ENCODE results near the gene EN2.

EN2 gene

DNA sequence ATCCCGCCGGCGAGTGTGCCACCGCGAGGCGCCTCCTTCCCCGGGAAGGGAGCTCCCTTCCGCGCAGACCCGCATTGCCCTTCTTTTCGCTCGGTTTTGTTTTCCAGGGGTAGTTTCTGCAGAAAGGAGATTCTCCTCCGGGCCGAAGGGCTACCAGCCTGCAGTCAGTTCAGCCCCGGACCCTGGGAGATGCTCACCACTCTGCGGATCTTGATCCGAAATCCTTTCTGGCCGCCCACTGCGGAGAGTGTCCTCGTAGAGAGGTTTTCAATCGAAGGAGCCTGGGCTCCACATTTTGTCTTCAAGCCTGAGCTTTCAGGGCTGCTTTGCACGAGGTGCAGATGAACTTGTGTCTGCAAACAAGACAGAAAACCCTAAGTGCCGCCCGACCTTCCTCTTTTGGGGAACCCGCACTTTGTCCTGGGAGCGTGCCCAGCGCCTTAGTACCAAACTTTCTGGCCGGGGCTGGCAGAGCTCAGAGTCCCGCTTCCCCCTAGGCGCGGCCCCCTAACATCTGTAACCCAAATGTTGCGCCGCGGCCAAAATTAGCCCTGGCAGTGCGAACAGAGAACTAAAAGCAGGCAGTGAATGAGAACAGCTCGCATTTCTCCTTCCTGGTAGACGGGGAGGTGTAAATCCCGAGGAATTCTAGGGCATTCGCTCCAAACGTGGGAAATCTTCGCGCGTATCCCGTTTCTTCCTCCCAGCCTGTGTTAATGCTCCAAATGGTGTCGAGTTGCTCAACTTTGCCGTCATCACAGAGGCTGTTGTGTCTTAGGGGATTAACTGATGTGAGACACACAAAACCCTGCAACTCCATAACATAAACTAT is 6.7 kb upstream of the EN2 start:
- DNase-seq (ENCODE audit: low read depth, low spot score), result no peak

DNA sequence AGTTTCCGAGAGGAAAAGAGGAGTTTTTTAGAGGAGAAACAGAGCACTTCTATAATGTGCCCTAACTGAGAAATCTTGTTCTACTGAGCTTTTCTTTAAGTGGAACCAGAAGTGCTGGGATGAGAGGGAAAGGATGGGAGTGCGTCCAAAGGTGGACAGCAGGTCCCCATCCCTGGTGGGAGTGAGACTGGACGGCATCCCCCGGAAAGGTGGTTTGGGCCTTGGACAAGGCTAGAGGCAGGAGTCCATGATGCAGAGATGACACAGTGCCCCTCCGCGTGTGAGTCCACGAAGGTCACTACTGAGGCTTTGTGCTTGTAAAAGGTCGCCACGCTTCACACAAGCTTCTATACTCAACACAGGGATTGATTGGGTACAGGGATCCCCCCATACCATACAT is 6.1 kb upstream of the EN2 start:
- DNase-seq (ENCODE audit: low read depth, low spot score), result no peak

DNA sequence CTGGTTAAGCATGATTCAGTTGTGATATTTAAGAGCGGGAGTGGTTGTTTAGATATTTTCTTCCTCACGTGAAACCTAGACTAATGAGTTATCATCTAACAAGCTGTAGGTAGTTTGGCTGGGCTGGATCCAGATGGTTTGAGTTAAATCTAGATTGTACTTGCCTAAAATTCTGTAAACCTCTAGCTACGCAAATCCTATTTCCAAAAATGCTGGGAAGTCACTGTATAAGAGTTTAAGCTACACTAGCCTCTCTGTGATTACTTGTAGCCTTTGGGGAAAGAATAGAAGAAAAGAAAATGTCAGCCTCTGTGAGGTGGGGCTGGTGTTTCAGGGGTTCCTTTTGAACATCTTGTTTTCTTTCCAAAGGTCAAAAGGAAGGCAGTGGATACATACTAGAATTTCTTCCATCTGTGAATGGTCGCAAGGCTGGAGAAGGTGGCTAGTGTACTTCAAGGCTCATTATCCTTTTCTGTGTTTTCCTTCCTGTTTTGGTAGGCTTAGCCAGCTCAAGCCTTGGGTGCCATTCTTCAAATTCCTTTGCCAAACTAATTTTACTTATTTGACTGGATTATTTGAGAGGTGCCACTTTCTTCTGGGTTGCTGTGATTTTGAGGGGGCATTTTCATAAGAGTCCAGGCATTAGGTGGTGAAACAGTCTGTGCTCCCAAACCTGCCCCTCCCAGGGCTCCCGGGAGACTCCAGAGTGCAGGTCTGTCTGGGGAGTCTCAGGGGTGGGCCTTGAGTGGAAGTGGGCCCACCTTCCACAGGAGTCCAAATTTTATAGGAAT is 5.2 kb upstream of the EN2 start:
- no peak for DNase-seq (ENCODE audit: low read depth, low spot score)

DNA sequence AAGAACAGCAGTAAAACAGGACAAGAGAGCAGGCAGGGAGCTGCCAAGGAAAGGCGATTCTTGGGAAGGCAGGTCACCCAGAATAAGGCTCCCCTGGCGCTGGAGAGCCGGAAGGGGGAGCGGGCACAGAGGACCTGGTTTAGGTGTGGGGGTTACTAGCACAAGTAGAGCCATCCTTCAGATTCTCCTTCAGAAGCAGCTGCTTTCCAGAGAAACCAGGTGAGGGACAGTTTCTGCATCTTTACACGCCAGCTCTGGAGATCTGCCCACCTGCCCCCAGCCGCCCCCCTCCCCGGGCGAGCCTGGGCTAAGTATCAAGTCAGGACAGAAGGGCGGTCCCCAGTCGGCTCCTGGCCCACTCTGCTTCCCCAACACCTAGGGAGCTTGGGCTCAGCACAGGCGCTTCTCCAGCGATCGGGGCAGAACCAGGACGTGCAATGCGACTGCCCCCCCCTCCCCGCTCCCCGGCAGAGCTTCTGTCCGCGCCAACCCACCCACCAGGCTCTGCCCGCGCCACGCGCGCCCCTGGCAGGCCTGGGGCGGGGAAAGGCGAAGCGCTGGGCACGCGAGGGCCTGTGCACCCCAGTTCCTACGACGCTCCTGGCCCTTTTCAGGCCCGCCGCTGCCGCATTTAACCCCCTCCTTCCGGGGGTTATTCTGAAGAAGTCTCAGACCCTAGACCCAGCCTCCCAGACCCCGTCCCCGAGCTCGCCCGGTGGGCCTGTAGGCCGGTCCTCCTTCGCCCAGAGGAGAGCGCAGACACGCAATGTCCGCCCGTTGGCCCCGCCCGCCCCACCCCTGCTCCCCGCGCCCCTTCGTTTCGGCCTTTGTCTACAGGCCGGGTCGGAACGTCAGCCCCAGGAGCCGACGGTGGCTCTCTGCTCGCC is 4.4 kb upstream of the EN2 start:
- DNase-seq (ENCODE audit: low read depth, low spot score), result no peak

DNA sequence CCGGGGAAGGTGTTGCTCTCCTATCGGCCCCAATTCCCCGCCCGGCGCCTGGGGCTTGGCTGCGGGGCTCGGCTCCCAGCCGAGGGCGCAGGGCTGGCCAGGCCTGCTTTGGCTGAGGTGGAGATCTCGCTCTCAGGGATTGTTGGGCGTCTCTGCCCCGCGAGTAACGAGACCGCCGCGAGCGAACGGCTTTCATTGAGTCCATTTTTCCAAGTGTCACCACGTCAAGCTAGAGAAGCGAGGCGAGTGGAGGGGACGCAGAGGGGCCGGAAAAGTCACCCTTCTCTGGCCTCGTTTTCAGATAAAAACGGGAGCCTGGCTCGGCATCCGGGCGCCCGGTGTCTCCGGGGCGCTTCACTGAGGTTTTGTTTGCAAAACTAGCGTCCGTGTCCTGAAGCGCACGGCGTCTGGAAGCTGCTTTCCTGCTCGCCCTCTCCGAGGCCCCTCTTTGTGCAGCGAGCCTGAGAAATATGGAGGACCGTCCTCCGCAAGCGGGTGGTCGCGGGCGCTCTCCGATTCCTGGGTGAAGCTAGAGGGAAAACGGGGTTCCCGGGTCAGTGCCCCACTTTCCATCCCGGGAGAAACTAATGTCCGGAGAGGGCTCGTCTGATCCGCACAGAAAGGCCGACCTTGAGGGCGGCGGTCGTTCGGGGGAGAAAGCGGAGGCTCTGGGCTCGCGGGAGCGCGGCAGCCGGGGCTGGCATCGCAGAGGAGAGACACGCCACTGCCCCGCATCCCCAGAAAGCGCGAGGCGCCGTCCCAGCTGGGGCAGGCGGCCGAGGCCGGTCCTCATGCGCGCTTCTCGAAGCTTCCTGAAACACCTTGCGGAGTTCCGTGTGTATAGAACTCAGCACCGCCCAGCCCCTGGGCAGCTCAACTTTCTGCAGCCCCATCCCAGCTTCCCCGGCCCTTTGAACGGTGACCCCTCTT is 3.5 kb upstream of the EN2 start:
- DNase-seq (ENCODE audit: low read depth, low spot score), result no peak

DNA sequence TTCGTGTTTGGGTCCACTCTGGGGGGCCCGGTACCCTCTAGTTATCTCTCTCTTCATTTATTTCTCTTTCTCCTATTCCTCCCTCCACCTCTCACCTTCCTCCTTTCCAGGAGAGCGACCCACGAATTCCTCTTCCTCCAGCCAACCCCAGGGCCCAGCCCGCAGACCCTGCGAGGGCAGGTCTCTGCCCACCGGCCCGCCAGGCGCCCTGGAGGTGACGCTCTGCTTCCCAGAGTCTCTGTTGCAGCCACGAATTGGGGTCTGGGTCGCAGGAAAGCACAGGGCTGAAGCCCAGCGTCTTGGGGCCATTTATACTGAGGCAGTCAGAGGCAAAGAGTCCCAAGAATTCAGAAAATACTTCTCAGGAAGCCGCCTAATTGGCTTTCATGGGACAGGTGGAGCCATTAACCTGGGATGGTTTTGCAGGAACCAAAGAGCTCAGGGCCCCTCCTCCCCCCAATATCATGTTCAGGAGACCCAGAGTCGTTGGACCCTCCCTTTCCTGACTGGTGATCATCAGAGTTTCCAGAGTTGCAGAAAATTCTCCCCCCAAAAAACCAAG is 2.7 kb upstream of the EN2 start:
- no peak for DNase-seq (ENCODE audit: low read depth, low spot score)

DNA sequence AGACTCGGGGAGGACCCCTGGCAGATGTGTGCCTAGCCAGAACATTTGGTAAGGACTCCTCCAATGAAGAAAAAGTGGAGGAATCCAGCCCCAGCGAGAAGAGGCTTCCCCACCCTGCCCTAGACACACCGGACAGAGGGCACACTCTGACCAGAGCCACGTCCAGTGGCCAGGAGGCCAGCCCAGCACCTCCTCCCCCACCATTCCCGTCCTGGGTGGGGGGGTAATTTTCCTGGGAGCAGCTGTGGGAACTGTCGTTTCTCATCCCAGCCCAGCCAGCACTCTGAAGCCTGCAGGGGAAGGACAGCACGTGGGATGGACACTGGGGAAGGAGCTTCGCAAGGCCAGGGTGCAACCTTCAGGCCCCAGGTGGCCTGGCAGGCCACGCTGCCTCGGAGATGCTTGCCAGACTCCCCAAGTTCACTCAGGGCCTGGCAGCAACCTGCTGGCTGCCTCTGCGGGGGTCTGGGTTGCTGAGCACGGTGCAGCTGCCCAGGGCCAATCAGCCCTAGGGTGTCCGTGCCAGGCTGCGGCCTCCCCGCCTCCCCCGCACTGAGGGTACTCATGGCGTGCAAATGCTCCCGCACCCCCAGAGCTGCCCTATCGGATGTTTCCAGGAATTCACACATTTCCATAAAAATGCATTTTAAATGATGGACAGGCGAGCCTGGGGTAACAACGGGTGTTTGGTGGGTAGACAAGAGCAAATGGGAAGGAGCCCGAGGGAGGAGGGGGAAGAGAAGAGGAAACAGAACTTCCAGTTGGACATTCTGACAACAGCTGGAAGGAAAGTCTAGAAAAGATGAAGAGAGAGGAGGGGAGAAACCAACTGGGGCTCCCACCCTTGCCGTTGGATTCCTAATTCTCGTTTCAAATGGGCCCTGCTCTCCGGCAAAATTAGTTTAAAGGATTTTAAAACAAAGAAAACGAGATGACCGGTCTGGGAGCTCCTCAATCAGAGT is 1.9 kb upstream of the EN2 start:
- DNase-seq (ENCODE audit: low read depth, low spot score), result no peak

DNA sequence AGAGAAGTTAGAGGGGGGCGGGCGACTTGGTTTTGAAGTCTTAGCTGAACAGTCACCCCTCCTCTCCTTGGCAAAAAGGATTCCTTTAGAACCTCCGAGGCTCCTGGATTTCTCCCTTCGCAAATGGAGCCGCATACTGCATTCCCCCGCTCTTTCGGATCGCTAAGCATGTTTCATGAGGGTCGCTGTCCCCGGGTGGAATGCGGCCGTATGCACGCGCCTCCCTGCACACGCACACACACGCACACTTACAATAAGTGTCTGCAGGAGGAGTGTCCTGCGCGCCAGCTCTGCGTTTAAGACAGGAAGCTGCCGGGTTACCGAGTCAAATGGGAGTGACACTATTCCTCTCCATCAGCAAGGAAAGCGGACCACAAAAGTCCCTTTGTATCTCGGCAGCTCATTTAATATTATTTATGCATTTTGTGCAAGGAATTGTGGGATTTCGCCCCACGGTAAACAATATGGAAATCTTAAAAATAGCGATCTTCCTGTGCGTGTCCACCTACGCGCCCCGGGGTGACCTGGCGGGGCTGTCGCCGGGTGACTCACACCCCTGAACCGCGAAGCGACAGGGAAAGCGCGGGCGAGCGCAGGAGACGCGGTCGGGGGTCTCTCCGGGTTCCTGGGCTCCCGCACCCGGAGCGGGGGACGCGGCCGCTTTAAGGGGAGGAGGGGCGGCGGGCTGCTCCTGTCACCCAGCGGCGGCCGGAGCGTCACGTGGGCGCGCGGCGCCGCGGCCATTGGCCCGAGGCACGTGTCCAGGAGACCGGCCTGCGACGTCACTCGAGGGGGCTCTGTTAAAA is 988 bp upstream of the EN2 start:
- DNase-seq (ENCODE audit: low read depth, low spot score), result peak; percentile 78

DNA sequence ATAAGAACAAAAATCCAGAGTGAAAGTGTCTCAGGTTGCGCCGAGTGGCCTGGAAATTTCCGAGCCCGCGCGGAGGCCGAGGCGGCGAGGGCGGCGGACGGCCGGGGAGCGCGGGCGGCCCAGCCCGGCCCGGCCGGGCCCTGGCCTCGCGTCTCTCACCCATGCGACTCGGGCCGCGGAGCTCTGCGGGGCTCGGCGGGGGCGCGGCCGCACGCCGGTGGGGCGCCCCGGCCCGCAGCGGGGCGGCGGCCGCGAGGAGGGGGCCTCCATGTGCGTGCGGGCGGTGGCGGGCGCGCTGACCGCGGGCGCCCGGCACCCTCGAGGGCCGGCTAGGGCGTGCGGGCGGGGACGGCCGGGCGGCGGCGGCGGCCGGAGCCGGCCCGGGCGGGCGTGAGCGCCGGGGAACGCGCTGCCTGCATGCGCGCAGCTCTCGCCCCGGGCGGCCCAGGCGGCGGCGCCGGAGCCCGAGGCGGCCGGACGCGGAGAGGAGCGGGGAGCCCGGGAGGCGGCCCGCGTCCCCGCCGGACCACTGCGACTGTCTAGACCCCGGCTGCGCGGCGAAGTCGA is 302 bp upstream of the EN2 start:
- DNase-seq (ENCODE audit: low read depth, low spot score), result no peak

DNA sequence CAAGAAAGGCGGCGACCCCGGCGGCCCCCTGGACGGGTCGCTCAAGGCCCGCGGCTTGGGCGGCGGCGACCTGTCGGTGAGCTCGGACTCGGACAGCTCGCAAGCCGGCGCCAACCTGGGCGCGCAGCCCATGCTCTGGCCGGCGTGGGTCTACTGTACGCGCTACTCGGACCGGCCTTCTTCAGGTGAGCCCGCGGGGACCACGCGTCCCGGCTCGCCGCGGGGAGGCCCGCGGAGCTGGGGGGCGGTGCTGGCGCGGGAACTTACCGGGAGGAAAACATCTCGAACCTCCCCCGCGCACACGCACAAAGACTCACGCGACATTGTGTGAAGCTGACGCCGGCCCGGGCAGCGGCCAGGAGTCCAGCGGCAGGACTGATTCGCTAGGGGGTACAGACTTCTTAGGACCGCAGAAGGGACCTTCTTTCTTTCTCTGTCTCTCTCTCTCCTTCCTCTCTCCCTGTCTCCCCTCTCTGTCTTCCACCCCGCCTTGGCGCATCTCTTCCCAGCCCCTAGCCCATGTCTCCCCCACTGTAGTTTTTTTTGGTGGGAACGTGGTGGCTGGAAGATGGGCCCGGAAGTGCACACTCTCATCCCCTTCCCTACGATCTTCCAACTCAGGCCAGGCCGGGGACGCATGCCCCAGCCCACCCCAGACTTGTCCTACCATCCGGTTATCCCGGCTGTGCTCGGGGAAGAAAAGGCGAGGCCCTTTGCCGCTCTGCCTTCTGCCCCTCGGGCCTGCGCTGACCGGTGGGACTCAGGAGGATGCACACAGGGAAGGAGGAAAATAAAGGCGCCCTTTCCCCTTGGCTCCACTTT is 1.2 kb downstream of the EN2 start:
- no peak for DNase-seq (ENCODE audit: low read depth, low spot score)

DNA sequence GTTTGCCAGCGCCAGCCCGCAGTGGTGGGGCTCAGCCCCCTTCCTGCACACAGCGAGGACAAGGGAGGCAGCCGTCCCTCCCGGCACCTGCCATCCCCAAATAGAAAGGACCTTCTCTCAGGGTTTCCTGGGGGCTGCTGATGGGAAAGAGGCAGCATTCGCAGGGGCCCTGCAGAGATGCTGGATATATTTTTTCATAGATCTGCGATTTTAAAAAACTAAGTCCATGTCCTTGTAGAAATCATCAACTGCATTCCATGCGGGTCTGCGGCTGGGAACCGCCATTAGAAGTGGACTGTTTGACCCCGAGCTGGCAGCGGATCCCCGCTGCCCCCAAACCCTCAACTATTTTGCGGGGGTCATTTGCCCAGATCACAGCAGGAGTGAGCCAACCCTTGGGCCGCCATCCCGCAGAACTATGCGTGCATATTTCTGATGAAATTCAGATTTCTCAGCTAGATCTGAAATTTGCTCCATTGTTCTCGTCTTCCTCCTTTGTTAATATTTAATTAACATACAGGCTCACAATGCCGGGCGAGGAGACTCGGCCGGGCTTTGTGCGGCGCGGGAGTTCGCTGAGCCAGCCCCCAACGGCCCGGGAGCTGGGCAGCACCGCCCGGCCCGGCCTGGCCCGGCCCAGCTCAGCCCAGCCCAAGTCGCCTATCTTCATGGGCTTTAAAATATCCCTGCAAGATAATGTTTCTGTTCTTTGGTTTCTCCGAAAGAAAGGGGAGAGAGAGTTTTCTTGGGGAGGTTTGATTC is 2.0 kb downstream of the EN2 start:
- DNase-seq (ENCODE audit: low read depth, low spot score), result no peak

DNA sequence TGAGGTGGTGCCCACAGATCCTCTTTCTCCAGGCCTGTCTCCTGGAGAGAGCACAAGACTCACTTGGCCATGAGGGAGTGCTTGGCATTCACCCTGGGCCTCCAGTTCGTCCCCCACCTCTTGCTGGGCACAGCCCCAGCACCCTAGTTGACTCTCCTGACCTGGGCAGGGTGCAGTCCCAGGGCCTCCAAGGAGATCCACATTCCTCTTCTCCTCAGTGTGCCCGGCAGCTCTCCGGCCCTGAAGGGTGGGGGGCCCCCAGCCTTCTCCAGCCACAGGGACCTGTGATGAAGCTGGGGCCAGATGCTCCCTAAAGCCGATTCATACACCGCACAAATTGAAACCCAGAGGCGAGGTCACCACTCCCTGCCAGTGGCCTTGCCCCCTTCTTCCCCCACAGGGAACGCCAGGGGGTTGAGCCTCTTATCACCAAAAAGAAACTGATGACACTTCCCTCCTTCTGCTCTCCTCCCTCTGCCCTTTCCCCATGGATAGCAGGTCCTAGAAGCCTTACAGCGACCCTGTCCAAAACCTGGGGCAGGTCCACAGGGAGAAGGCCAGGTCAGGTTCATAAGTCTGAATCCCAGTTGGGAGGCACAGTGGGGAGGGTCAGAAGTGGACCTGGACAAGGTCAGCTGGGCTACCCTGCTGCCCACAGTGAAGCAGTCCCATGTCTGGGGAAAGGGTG is 3.1 kb downstream of the EN2 start:
- DNase-seq (ENCODE audit: low read depth, low spot score), result no peak

DNA sequence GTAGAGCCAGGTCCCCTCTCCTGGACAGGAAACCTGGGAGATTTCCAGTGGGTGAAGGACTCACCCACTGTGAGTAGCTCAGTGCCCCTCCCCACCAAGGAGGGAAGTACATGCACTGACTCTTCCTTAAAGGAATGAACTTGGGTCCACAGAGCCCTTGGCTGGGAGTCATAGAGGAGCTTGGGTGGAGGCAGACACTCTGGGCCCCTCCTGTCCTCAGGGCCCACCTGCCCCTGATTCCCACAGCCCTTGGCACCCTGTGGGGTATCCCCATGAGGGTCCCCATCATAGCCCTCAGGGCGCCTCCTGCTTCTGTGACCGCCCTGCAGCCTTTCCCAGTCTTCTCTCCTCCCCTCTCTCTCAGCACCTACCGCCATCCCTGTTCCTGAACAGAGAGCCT is 3.7 kb downstream of the EN2 start:
- no peak for DNase-seq (ENCODE audit: low read depth, low spot score)

DNA sequence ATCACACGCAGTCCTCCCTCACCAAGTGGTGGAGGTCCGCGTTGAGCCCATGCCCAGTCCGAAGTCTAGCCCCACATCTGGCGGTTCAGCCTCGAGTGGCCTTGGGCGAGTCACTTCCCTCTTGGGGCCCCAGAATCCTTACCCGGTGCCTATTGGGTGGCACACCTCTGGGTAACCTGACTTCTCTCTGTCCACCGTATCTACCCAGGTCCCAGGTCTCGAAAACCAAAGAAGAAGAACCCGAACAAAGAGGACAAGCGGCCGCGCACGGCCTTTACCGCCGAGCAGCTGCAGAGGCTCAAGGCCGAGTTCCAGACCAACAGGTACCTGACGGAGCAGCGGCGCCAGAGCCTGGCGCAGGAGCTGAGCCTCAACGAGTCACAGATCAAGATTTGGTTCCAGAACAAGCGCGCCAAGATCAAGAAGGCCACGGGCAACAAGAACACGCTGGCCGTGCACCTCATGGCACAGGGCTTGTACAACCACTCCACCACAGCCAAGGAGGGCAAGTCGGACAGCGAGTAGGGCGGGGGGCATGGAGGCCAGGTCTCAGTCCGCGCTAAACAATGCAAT is 4.3 kb downstream of the EN2 start:
- no peak for DNase-seq (ENCODE audit: low read depth, low spot score)

DNA sequence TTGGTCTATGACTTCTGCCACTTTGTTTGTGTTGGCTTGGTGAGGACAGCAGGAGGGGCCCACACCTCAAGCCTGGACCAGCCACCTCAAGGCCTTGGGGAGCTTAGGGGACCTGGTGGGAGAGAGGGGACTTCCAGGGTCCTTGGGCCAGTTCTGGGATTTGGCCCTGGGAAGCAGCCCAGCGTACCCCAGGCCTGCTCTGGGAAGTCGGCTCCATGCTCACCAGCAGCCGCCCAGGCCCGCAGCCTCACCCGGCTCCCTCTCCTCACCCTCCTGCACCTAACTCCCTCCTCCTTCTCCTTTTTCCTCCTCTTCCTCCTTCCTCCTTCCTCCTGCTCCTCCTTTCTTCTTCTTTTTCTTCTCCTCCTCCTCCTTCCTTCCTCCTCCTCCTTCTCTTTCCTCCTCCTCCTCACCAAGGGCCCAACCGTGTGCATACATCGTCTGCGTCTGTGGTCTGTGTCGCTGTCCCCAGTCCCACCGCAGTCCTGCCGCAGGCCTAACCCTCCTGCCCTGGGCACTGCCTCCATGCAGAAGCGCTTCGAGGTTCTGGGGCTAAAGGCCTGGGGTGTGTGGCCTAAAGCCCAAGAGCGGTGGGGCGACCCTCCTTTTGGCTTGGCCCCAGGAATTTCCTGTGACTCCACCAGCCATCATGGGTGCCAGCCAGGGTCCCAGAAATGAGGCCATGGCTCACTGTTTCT is 5.3 kb downstream of the EN2 start:
- no peak for DNase-seq (ENCODE audit: low read depth, low spot score)

Data from astrocyte of the hippocampus (primary cell).